Psoas muscle (tissue), 8 donors: ENCODE data around the gene ZSWIM6. TPM values are rescaled to one million over a fixed set of nuclear protein-coding genes. Genes with fewer than 3 reads are reported as not detected.

ENCODE experiments used
- ATAC-seq, 4 donors: fragments of 200-7000 bp; cut with Tn5 transposase; one replicate each; pipeline ENCODE4 v1.9.1; 2020; ENCODE audit warnings: moderate library complexity in 3 of 4, mild to moderate bottlenecking in 2 of 4
- DNase-seq, 2 donors: peaks; one replicate each; pipeline ENCODE4 v3.0.0-alpha.2; 2020
- H3K27ac ChIP-seq: fragments of 200-600 bp; one replicate; pipeline ENCODE4 v1.8.0; 2022
- H3K27me3 ChIP-seq, 3 donors: fragments of 200-600 bp in 1 of 3; one replicate each; pipeline versions ENCODE4 v1.6.1 to v1.8.0; 2013 to 2022; ENCODE audit warnings: low read length in 2 of 3, mild to moderate bottlenecking in 2 of 3, moderate library complexity in 1 of 3; ENCODE audit not compliant: insufficient read depth in 3 of 3
- H3K36me3 ChIP-seq, 2 donors: fragments of 200-600 bp in 1 of 2; one replicate each; pipeline versions ENCODE4 v1.6.1 to v1.8.0; 2013 to 2022; ENCODE audit warnings: low read depth in 1 of 2, mild to moderate bottlenecking in 1 of 2, moderate library complexity in 1 of 2; ENCODE audit not compliant: insufficient read depth in 1 of 2
- H3K4me1 ChIP-seq: fragments of 200-600 bp; one replicate; pipeline ENCODE4 v1.8.0; 2022
- H3K4me3 ChIP-seq: fragments of 200-600 bp; one replicate; pipeline ENCODE4 v1.8.0; 2022; ENCODE audit warnings: mild to moderate bottlenecking
- H3K9me3 ChIP-seq: fragments of 200-600 bp; one replicate; pipeline ENCODE4 v1.8.0; 2022
- WGBS, 3 donors: extraction: QIAGEN DNeasy Blood & Tissue Kit; methylation state at CpG; one replicate each; pipeline versions ENCODE4 v1.1.6 to v1.1.7; 2013; 5-methylcytosine and 5-hydroxymethylcytosine counted together
- intact Hi-C, 2 donors: fragments of 100-400 bp; cut with DNase I; formaldehyde crosslinking; loops; one replicate each; pipeline versions ENCODE4 v1.11.0 to v1.14.2; 2022
- polyA plus RNA-seq, 3 donors: library from polyadenylated mRNA; stranded (reverse); fragments of 200-250 nt; gene quantifications; one replicate each; pipeline ENCODE4 v1.2.3, GENCODE V29; 2013
- total RNA-seq, 4 donors: library from RNA; stranded (reverse); fragmentation: NEBNext Ultra II Directional in 2 of 4; extraction: Animal tissue kit (Norgen Biotek cat#: 25700) in 2 of 4; gene quantifications; one replicate each; pipeline versions ENCODE4 v1.2.1 to v1.2.4, GENCODE V29; 2021 to 2023
- TF ChIP-seq, protein P1 (sequence below): fragments of 200-600 bp; IDR thresholded peaks from one replicate; pipeline ENCODE4 v1.8.0; 2022; ENCODE audit warnings: antibody characterized with exemption
- donor health status: healthy with polysubstance abuse.
- donor health status: DM: no; HTN: no; CAD: no; lungs with moderate emphysema.
- donor health status: Bipolar disorder and iron deficiency.
- donor health status: healthy.
- donor health status: DM: yes; HTN: yes; CAD: no.
- donor health status: DM: no; HTN: no; CAD: no.
- donor health status: DM: no; HTN: no; CAD: no.
- donor health status: DM: yes; HTN: yes; CAD: no.

Gene ZSWIM6
- total and polyA plus RNA-seq, 7 donors, result 1.4 to 6.3 (median 4.0) TPM

DNA sequence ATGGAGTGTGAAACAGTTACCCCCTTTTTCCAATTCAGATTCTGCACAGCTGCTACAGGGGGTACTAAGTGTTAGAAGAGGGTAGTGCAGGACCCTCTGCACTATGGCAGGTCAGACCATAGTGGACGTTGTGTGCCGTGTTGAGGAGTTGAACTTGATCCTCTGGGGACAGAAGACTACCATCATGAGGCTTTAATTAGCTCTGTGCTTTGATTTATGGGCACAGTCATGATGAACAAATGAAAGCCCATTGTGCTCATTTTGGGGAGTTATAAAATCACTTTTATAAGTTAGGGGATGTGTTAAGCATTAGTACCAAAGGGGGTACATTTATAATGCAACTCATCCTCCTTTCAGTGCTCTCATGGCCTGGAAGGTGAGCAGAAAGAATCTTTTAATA, 62.7 kb downstream of the ZSWIM6 start:
- TF ChIP-seq, protein P1, sequence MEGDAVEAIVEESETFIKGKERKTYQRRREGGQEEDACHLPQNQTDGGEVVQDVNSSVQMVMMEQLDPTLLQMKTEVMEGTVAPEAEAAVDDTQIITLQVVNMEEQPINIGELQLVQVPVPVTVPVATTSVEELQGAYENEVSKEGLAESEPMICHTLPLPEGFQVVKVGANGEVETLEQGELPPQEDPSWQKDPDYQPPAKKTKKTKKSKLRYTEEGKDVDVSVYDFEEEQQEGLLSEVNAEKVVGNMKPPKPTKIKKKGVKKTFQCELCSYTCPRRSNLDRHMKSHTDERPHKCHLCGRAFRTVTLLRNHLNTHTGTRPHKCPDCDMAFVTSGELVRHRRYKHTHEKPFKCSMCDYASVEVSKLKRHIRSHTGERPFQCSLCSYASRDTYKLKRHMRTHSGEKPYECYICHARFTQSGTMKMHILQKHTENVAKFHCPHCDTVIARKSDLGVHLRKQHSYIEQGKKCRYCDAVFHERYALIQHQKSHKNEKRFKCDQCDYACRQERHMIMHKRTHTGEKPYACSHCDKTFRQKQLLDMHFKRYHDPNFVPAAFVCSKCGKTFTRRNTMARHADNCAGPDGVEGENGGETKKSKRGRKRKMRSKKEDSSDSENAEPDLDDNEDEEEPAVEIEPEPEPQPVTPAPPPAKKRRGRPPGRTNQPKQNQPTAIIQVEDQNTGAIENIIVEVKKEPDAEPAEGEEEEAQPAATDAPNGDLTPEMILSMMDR, result no peak
- H3K27me3 ChIP-seq, result no peaks in the 10 kb centered on the region
- H3K4me1 ChIP-seq, result peaks cover 12% of the 10 kb centered on the region
- peak in 3 of 4 donors; percentile 53 to 59 (median 59) for ATAC-seq
- no peak overlapping the region for H3K27ac ChIP-seq
- no peak overlapping the region for H3K4me3 ChIP-seq
- DNase-seq, result no peak
- 29 to 79% (median 46%) methylated on average over 2 of the region's 2 CpGs for WGBS, 3 donors
- H3K36me3 ChIP-seq, result no peaks in the 10 kb centered on the region
- intact Hi-C loops, result no loop called here
- no peaks in the 10 kb centered on the region for H3K9me3 ChIP-seq

DNA sequence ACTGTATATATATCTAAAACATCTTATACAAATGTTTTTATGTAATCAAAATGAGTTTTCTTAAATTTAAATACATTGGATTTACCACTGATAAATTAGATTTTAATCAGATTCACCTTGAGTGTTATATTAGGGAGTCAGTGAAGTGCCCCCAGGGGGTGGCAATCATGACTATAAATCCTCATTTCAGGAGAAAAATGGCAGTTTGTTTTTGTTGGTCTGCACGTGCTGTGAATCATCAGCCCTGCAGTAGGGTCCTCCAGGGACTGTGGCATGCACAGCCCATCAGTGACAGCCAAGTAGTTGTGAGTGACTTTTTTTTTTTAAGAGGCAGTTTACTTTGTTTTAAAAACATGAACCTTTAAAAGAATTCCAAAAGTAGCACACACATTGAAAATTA, 65.2 kb downstream of the ZSWIM6 start:
- 28 to 39% (median 34%) methylated on average over 1 of the region's 1 CpG for WGBS, 3 donors
- TF ChIP-seq, protein P1, result no peak
- no peak for DNase-seq
- Histone ChIP-seq H3K27ac (no peak overlapping the region), H3K4me1 (peaks cover 21% of the 10 kb centered on the region), H3K27me3 (no peaks in the 10 kb centered on the region), H3K4me3 (no peak overlapping the region), H3K9me3 (no peaks in the 10 kb centered on the region), H3K36me3 (no peaks in the 10 kb centered on the region)
- no peak for ATAC-seq
- intact Hi-C loops, result no loop called here

DNA sequence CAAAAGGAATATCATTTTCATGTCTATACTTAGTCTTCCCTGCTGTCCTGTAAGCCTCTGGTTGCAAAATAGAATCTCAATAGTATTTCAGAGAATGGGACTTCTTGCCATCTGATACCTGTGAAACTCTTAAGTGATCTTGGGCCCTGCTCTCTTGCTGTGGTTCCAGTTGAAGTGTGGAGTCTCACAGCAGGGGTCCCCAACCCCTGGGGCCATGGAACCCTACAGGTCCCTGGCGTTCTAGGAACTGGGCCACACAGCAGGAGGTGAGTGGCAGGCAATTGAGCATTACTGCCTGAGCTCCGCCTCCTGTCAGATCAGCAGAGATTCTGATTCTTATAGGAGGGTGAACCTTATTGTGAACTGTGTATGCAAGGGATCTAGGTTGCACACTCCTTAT, 65.9 kb downstream of the ZSWIM6 start:
- no peaks in the 10 kb centered on the region for H3K27me3 ChIP-seq
- DNase-seq (no peak), ATAC-seq (peak in 2 of 4 donors; percentile 9 to 37)
- H3K4me1 ChIP-seq, result peaks cover 24% of the 10 kb centered on the region
- WGBS, 3 donors, result 94 to 100% (median 94%) methylated on average over 2 of the region's 2 CpGs
- intact Hi-C loops, result no loop called here
- no peak overlapping the region for H3K4me3 ChIP-seq
- no peaks in the 10 kb centered on the region for H3K36me3 ChIP-seq
- no peaks in the 10 kb centered on the region for H3K9me3 ChIP-seq
- TF ChIP-seq, protein P1, result no peak
- no peak overlapping the region for H3K27ac ChIP-seq

DNA sequence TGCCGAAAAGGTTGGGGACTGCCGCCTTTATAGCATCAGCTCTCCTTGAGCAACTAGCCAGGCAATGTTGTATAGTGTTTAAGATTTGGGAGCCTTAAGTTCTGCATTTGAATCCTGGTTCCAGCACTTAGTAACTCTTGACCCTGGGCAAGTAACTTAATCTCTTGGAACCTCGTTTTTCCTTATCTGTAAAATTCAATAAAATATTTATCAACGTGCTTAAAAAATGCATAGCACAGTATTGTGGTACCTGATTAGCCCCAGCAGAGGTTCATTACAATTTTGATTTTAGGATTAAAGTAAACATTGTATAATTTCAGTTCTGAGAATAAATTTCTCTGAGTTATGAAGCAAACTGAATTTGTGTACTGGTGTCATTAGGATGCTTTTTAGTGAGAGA, 66.4 kb downstream of the ZSWIM6 start:
- ATAC-seq, result no peak
- no peaks in the 10 kb centered on the region for H3K27me3 ChIP-seq
- H3K4me1 ChIP-seq, result peaks cover 24% of the 10 kb centered on the region
- intact Hi-C loops, result no loop called here
- no peak overlapping the region for H3K27ac ChIP-seq
- 77 to 89% (median 84%) methylated on average over 4 of the region's 4 CpGs for WGBS, 3 donors
- no peaks in the 10 kb centered on the region for H3K36me3 ChIP-seq
- TF ChIP-seq, protein P1, result no peak
- no peaks in the 10 kb centered on the region for H3K9me3 ChIP-seq
- DNase-seq, result no peak
- H3K4me3 ChIP-seq, result no peak overlapping the region

DNA sequence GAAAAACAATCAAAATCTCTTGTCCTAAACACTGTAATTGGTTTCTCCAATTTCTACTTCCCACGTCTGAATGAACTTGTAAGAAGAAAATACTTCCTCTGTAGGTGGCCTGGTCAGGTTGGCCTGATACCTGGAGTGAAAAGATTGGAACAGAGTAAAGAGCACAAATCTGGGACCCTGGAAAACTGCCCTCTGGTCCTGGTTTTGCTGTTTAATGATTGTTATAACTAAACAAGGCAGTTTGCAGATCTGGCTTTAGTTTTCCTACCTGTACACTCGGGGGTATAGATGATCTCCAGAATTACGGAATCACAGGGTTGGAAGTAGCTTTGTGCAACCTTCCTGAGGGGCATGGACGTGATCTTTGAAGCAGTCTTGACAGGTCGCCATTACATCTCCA, 67.6 kb downstream of the ZSWIM6 start:
- DNase-seq, result no peak
- H3K4me3 ChIP-seq, result no peak overlapping the region
- H3K9me3 ChIP-seq, result no peaks in the 10 kb centered on the region
- peaks cover 24% of the 10 kb centered on the region for H3K4me1 ChIP-seq
- no peaks in the 10 kb centered on the region for H3K27me3 ChIP-seq
- ATAC-seq, result no peak
- 89 to 94% (median 93%) methylated on average over 5 of the region's 5 CpGs for WGBS, 3 donors
- H3K27ac ChIP-seq, result no peak overlapping the region
- TF ChIP-seq, protein P1, result no peak
- intact Hi-C loops, result no loop called here
- H3K36me3 ChIP-seq, result no peaks in the 10 kb centered on the region
